ENCODE results near the gene MEF2A. TPM values are rescaled to one million over a fixed set of nuclear protein-coding genes. Genes with fewer than 3 reads are reported as not detected.

The MEF2A gene
- total and polyA plus RNA-seq, 9 of the 15 experiments (the other 6 are each of a cell fraction or from before 2014, with no cell fraction given): 1.6 to 18.7 (median 8.7) TPM

DNA sequence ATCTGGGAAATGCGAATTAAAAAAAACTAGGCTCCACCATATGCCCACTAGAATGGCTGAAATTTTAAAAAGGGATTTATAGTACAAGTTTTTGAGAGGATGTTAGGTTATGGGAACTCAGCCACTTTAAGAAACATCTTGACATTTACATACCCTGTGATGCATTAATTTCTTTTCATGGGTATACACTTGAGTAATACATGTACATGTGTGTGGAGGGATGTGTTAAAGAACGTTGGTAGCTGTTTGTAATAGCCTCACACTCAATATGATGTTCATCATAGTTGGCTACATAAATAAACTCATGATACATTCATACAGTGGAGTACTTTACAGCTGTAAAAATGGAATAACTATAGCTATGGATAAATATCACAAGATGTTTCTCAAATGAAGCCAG lies 40.9 kb downstream of the MEF2A start:
- TF ChIP-seq U2AF1 (optimal IDR thresholded peaks at IDR 0.05; ENCODE audit: low read depth, low read length) (no peak), NEUROD1 (IDR thresholded peaks at IDR 0.05; ENCODE audit: borderline replicate concordance, low read depth, low read length, partially characterized antibody) (no peak), HNRNPK (IDR thresholded peaks at IDR 0.05; ENCODE audit: low read depth, low read length, poor library complexity, severe bottlenecking) (no peak), CCAR2 (IDR thresholded peaks at IDR 0.05; ENCODE audit: low read depth, low read length) (no peak), POLR3G (IDR thresholded peaks at IDR 0.05; ENCODE audit: extremely low read depth, insufficient read length, insufficient replicate concordance) (no peak), BACH1 (tag; IDR thresholded peaks at IDR 0.05) (no peak)
- no peak overlapping the region for H3K27ac ChIP-seq (ENCODE audit: extremely low read depth, low read depth, low read length)
- H3K9me3 ChIP-seq (replicated peaks; ENCODE audit: control insufficient read depth, insufficient read depth, low read depth, low read length): no peaks in the 10 kb centered on the region
- no peak overlapping the region for H3K4me3 ChIP-seq
- no peaks in the 10 kb centered on the region for H4K20me1 ChIP-seq (replicated peaks; ENCODE audit: control insufficient read depth, insufficient read depth, low read length)
- no peaks in the 10 kb centered on the region for H3K9me1 ChIP-seq (ENCODE audit: control insufficient read depth, insufficient read depth, low read length)
- DNase-seq (ENCODE audit: extremely low read depth in 1 of 4, low spot score in 3 of 4): no peak
- in situ Hi-C loops (cut with MboI): no loop called here
- H3K9ac ChIP-seq (ENCODE audit: insufficient read depth in 1 of 2, low read depth in 2 of 2, low read length in 2 of 2): no peak overlapping the region
- FAIRE-seq: no peak
- H2AFZ ChIP-seq (ENCODE audit: low read depth, low read length): no peak overlapping the region
- ChIA-PET POLR2A (interaction anchor here (1.3 kb wide), 1 partner anchor 9 kb away, joined by 3 read pairs; no protein-coding TSS in a partner anchor), CTCF (ENCODE audit: low intra/inter-chr PET ratio) (no interaction called here)
- intact Hi-C loops (cut with micrococcal nuclease): no loop called here
- whole genome bisulfite sequencing (ENCODE audit: insufficient coverage, low coverage, missing lambda C conversion rate): 14% methylated on average over 2 of the region's 2 CpGs
- no peak for ATAC-seq
- no TSS peak for BruUV-seq (replicated peaks)
- H3K4me1 ChIP-seq (replicated peaks in 1 of 2; ENCODE audit: control insufficient read depth in 2 of 2, insufficient read depth in 2 of 2, low read length in 2 of 2): no peaks in the 10 kb centered on the region
- no peak overlapping the region for H3K4me2 ChIP-seq (ENCODE audit: insufficient read depth, low read length)
- H3K79me2 ChIP-seq (ENCODE audit: control insufficient read depth, insufficient read depth, low read length): no peaks in the 10 kb centered on the region
- no peaks in the 10 kb centered on the region for H3K27me3 ChIP-seq (ENCODE audit: control insufficient read depth in 2 of 2, insufficient read depth in 2 of 2, low read length in 2 of 2)
- no peaks in the 10 kb centered on the region for H3K36me3 ChIP-seq (ENCODE audit: control insufficient read depth, insufficient read depth, low read length)

DNA sequence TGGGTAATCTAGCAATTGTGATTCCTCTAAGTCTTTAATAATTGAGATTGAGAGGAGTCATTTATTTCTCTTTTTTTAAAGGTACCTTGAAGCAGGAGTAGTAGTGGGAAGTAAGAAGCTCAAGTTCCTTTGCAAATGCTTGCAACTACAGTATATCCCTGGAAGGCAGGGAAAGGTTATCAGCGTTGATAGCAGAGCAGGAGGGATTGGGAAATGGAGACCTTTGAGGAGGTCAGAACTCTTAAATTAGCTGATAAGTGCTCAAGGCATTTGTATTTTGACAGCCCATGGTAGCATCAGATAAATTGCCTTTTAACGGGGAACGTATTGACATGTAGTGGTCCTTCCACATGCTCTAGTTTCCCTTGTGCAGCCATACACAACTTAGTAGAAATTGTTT lies 47.7 kb downstream of the MEF2A start:
- in situ Hi-C loops (cut with MboI) (no loop called here), intact Hi-C loops (cut with micrococcal nuclease) (loop anchor here (5.0 kb wide), 1 partner anchor 46 kb away; the partner anchor contains the start of gene MEF2A)
- no peaks in the 10 kb centered on the region for H3K36me3 ChIP-seq (ENCODE audit: control insufficient read depth, insufficient read depth, low read length)
- no peak overlapping the region for H3K4me3 ChIP-seq
- no peaks in the 10 kb centered on the region for H3K79me2 ChIP-seq (ENCODE audit: control insufficient read depth, insufficient read depth, low read length)
- no peak overlapping the region for H3K9ac ChIP-seq (ENCODE audit: insufficient read depth in 1 of 2, low read depth in 2 of 2, low read length in 2 of 2)
- no peak overlapping the region for H2AFZ ChIP-seq (ENCODE audit: low read depth, low read length)
- whole genome bisulfite sequencing (ENCODE audit: insufficient coverage, low coverage, missing lambda C conversion rate): 12% methylated on average over 3 of the region's 3 CpGs
- H3K9me1 ChIP-seq (ENCODE audit: control insufficient read depth, insufficient read depth, low read length): no peaks in the 10 kb centered on the region
- H3K27ac ChIP-seq (ENCODE audit: extremely low read depth, low read depth, low read length): no peak overlapping the region
- ATAC-seq (no peak), DNase-seq (ENCODE audit: extremely low read depth in 1 of 4, low spot score in 3 of 4) (peak in 1 of 4 experiments; percentile 9), FAIRE-seq (no peak)
- no peak overlapping the region for H3K4me2 ChIP-seq (ENCODE audit: insufficient read depth, low read length)
- CTCF ChIA-PET (ENCODE audit: low intra/inter-chr PET ratio): no interaction called here
- BruUV-seq (replicated peaks): no TSS peak
- H3K27me3 ChIP-seq (ENCODE audit: control insufficient read depth in 2 of 2, insufficient read depth in 2 of 2, low read length in 2 of 2): no peaks in the 10 kb centered on the region
- TF ChIP-seq, protein P1, sequence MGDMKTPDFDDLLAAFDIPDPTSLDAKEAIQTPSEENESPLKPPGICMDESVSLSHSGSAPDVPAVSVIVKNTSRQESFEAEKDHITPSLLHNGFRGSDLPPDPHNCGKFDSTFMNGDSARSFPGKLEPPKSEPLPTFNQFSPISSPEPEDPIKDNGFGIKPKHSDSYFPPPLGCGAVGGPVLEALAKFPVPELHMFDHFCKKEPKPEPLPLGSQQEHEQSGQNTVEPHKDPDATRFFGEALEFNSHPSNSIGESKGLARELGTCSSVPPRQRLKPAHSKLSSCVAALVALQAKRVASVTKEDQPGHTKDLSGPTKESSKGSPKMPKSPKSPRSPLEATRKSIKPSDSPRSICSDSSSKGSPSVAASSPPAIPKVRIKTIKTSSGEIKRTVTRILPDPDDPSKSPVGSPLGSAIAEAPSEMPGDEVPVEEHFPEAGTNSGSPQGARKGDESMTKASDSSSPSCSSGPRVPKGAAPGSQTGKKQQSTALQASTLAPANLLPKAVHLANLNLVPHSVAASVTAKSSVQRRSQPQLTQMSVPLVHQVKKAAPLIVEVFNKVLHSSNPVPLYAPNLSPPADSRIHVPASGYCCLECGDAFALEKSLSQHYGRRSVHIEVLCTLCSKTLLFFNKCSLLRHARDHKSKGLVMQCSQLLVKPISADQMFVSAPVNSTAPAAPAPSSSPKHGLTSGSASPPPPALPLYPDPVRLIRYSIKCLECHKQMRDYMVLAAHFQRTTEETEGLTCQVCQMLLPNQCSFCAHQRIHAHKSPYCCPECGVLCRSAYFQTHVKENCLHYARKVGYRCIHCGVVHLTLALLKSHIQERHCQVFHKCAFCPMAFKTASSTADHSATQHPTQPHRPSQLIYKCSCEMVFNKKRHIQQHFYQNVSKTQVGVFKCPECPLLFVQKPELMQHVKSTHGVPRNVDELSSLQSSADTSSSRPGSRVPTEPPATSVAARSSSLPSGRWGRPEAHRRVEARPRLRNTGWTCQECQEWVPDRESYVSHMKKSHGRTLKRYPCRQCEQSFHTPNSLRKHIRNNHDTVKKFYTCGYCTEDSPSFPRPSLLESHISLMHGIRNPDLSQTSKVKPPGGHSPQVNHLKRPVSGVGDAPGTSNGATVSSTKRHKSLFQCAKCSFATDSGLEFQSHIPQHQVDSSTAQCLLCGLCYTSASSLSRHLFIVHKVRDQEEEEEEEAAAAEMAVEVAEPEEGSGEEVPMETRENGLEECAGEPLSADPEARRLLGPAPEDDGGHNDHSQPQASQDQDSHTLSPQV (IDR thresholded peaks at IDR 0.05): no peak
- TF ChIP-seq CBFA2T3 (IDR thresholded peaks at IDR 0.05) (0 out of 2 replicates have a peak, but pooled peaks have one; percentile 6), ZNF444 (CRISPR knock-in tag; IDR thresholded peaks at IDR 0.05) (no peak)
- no peaks in the 10 kb centered on the region for H3K9me3 ChIP-seq (replicated peaks; ENCODE audit: control insufficient read depth, insufficient read depth, low read depth, low read length)
- POLR2A ChIA-PET: interaction anchor here (1.0 kb wide), 1 partner anchor 8 kb away, joined by 3 read pairs; no protein-coding TSS in a partner anchor
- no peaks in the 10 kb centered on the region for H4K20me1 ChIP-seq (replicated peaks; ENCODE audit: control insufficient read depth, insufficient read depth, low read length)
- H3K4me1 ChIP-seq (replicated peaks in 1 of 2; ENCODE audit: control insufficient read depth in 2 of 2, insufficient read depth in 2 of 2, low read length in 2 of 2): peaks cover 0 to 17% of the 10 kb centered on the region in 2 experiments; a peak in 2 of 5 replicates

Data from K562 (cell line).